Measurements from ENCODE around the gene KANSL2.

- TF ChIP-seq POLR2A (IDR thresholded peaks at IDR 0.05; ENCODE audit: low read depth, low read length): no peak
- TF ChIP-seq POLR2AphosphoS5 (IDR thresholded peaks at IDR 0.05; ENCODE audit: low read depth, low read length): no peak
- no peak for TF ChIP-seq TAF1 (IDR thresholded peaks at IDR 0.05; ENCODE audit: low read depth, low read length)
These were observed 63.5 kb downstream of the KANSL2 start for GRCh38 chr12:48618541-48618940.

All from GM12891 (cell line).